Gastroesophageal sphincter (tissue), 3 donors: ENCODE results near the gene SLC8A1.

Experiments used
- EP300 ChIP-seq: sonication (generic); formaldehyde crosslinking; IDR thresholded peaks from one replicate; pipeline ENCODE4 v1.6.1; 2017; ENCODE audit warnings: antibody characterized with exemption, mild to moderate bottlenecking
- POLR2A ChIP-seq, 2 donors: fragments of 450-650 bp; IDR thresholded peaks; one replicate each; pipeline ENCODE4 v1.6.1; 2017; ENCODE audit warnings: antibody characterized with exemption in 2 of 2, mild to moderate bottlenecking in 2 of 2, moderate library complexity in 1 of 2
- POLR2AphosphoS5 ChIP-seq: sonication (generic); formaldehyde crosslinking; IDR thresholded peaks from one replicate; pipeline ENCODE4 v1.6.1; 2017; ENCODE audit warnings: antibody characterized with exemption
- TF ChIP-seq, protein P1 (sequence below), 4 experiments: fragments of 200-600 bp in 2 of 4; fragments of 450-650 bp in 2 of 4; sonication (generic) in 1 of 4; IDR thresholded peaks; one replicate each; pipeline ENCODE4 v1.5.1; 2017 to 2019; ENCODE audit warnings: antibody characterized with exemption in 4 of 4, mild to moderate bottlenecking in 2 of 4, moderate library complexity in 2 of 4

DNA sequence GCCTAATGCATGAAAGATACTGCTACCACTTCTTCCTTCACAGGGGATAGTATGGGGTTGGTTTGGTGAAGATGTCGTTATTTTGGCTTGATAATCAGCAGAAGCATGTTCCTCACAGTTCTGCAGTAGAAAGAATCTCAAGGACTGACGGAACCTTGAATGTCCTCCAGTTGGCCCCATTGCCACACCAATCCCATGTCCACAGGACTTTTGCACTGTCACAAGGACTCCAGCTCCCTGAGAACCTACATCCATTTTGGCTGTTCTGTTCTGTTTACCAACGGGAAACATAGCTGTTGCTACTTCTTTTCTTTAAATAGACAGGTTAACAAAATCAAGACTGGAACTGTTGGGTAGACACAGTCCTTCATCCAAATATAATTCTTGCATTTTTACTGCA is 270.0 kb downstream of the SLC8A1 start:
- TF ChIP-seq POLR2AphosphoS5 (no peak), POLR2A (IDR thresholded peaks at IDR 0.05) (no peak), EP300 (no peak)
- TF ChIP-seq, protein P1, sequence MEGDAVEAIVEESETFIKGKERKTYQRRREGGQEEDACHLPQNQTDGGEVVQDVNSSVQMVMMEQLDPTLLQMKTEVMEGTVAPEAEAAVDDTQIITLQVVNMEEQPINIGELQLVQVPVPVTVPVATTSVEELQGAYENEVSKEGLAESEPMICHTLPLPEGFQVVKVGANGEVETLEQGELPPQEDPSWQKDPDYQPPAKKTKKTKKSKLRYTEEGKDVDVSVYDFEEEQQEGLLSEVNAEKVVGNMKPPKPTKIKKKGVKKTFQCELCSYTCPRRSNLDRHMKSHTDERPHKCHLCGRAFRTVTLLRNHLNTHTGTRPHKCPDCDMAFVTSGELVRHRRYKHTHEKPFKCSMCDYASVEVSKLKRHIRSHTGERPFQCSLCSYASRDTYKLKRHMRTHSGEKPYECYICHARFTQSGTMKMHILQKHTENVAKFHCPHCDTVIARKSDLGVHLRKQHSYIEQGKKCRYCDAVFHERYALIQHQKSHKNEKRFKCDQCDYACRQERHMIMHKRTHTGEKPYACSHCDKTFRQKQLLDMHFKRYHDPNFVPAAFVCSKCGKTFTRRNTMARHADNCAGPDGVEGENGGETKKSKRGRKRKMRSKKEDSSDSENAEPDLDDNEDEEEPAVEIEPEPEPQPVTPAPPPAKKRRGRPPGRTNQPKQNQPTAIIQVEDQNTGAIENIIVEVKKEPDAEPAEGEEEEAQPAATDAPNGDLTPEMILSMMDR (IDR thresholded peaks at IDR 0.05) = no peak
